WTC11 (cell line): Measurements from ENCODE around the gene MIER3. TPM values are rescaled to one million over a fixed set of nuclear protein-coding genes. Genes with fewer than 3 reads are reported as not detected.

Experiments used
- ATAC-seq: fragments of 200-7000 bp; cut with Tn5 transposase; 2 replicates; pipeline ENCODE4 v1.10.0; 2021; ENCODE audit warnings: mild to moderate bottlenecking, moderate library complexity
- CTCF ChIA-PET: fragments of 300-600 bp; sonication (Branson Sonifier 250); formaldehyde crosslinking; loops from one replicate; lab custom pipeline; 2021; ENCODE audit warnings: antibody characterized with exemption; lab: Charles Lee
- POLR2A ChIA-PET: fragments of 350-600 bp; sonication (Branson Sonifier 250); formaldehyde crosslinking; loops from one replicate; lab custom pipeline; 2021; ENCODE audit warnings: antibody characterized with exemption; lab: Charles Lee
- DNase-seq: peaks from one replicate; pipeline ENCODE4 v3.0.0; 2021; ENCODE audit warnings: low spot score
- H3K27ac Mint-ChIP-seq: 2 replicates; pipeline ENCODE4 v1.8.0; 2021; ENCODE audit warnings: mixed read lengths
- H3K27me3 Mint-ChIP-seq: 2 replicates; pipeline ENCODE4 v1.8.0; 2021; ENCODE audit warnings: low read depth, mild to moderate bottlenecking, moderate library complexity, mixed read lengths
- H3K36me3 Mint-ChIP-seq: 2 replicates; pipeline ENCODE4 v1.8.0; 2021; ENCODE audit warnings: mixed read lengths
- H3K4me1 Mint-ChIP-seq: 2 replicates; pipeline ENCODE4 v1.8.0; 2022; ENCODE audit warnings: mixed read lengths
- H3K4me3 Mint-ChIP-seq: 2 replicates; pipeline ENCODE4 v1.8.0; 2021; ENCODE audit warnings: mild to moderate bottlenecking, moderate library complexity, mixed read lengths
- H3K9me3 Mint-ChIP-seq: 2 replicates; pipeline ENCODE4 v1.8.0; 2021; ENCODE audit warnings: mixed read lengths
- CBFB ChIP-seq: sonication (generic); formaldehyde crosslinking; IDR thresholded peaks from 2 replicates; pipeline ENCODE4 v1.8.1; 2022; ENCODE audit warnings: mild to moderate bottlenecking, low read depth, missing genetic modification reagents
- E2F1 ChIP-seq: sonication (generic); formaldehyde crosslinking; IDR thresholded peaks from 2 replicates; pipeline ENCODE4 v1.8.0; 2022; ENCODE audit warnings: mild to moderate bottlenecking, missing genetic modification reagents
- ETV6 ChIP-seq: sonication (generic); formaldehyde crosslinking; IDR thresholded peaks from 2 replicates; pipeline ENCODE4 v1.8.1; 2022; ENCODE audit warnings: mild to moderate bottlenecking, missing genetic modification reagents
- GABPB1 ChIP-seq: sonication (generic); formaldehyde crosslinking; IDR thresholded peaks from 2 replicates; pipeline ENCODE4 v1.8.1; 2023; ENCODE audit warnings: mild to moderate bottlenecking, missing genetic modification reagents
- NFATC4 ChIP-seq: fragments of 250-450 bp; sonication (Bioruptor Pico); IDR thresholded peaks from 2 replicates; pipeline ENCODE4 v1.9.0; 2021; ENCODE audit warnings: mild to moderate bottlenecking
- RORB ChIP-seq: fragments of 250-450 bp; sonication (Bioruptor Pico); IDR thresholded peaks from 2 replicates; pipeline ENCODE4 v1.9.0; 2021; ENCODE audit warnings: mild to moderate bottlenecking
- SOX15 ChIP-seq: fragments of 250-450 bp; sonication (Bioruptor Pico); IDR thresholded peaks from 2 replicates; pipeline ENCODE4 v1.9.0; 2021; ENCODE audit warnings: mild to moderate bottlenecking
- STAT6 ChIP-seq: sonication (generic); formaldehyde crosslinking; conservative IDR thresholded peaks from 2 replicates; pipeline ENCODE4 v1.8.1; 2023; ENCODE audit warnings: mild to moderate bottlenecking, low read depth, missing genetic modification reagents, moderate library complexity
- USF1 ChIP-seq: sonication (generic); formaldehyde crosslinking; IDR thresholded peaks from 2 replicates; pipeline ENCODE4 v1.8.0; 2022; ENCODE audit warnings: mild to moderate bottlenecking, missing genetic modification reagents
- ZNF121 ChIP-seq: sonication (generic); formaldehyde crosslinking; IDR thresholded peaks from 2 replicates; pipeline ENCODE4 v1.8.0; 2023; ENCODE audit warnings: missing genetic modification reagents
- ZNF317 ChIP-seq: sonication (generic); formaldehyde crosslinking; IDR thresholded peaks from 2 replicates; pipeline ENCODE4 v1.8.1; 2023; ENCODE audit warnings: low read depth, mild to moderate bottlenecking, moderate library complexity, missing genetic modification reagents, borderline replicate concordance
- total RNA-seq: library from RNA; stranded (reverse); gene quantifications from 3 replicates; pipeline ENCODE4 v1.2.3, GENCODE V29; 2021
- TF ChIP-seq, protein P1 (sequence below): fragments of 250-450 bp; sonication (Bioruptor Pico); IDR thresholded peaks from 2 replicates; pipeline ENCODE4 v2.1.2; 2022; ENCODE audit warnings: mild to moderate bottlenecking, moderate library complexity
- TF ChIP-seq, protein P2 (sequence below): sonication (generic); formaldehyde crosslinking; IDR thresholded peaks from 2 replicates; pipeline ENCODE4 v1.8.1; 2022; ENCODE audit warnings: low read depth, mild to moderate bottlenecking, moderate library complexity, missing genetic modification reagents, borderline replicate concordance
- TF ChIP-seq, protein P3 (sequence below): fragments of 200-600 bp; IDR thresholded peaks from 2 replicates; pipeline ENCODE4 v1.8.0; 2022; ENCODE audit warnings: antibody characterized with exemption
- TF ChIP-seq, protein P4 (sequence below): fragments of 250-450 bp; sonication (Bioruptor Pico); IDR thresholded peaks from 2 replicates; pipeline ENCODE4 v1.8.0; 2021; ENCODE audit warnings: mild to moderate bottlenecking
- TF ChIP-seq, protein P5 (sequence below): sonication (generic); formaldehyde crosslinking; conservative IDR thresholded peaks from 2 replicates; pipeline ENCODE4 v1.8.1; 2022; ENCODE audit warnings: mild to moderate bottlenecking, missing genetic modification reagents

The MIER3 gene
- total RNA-seq, 1 experiment from 2014 or later = 27.8 TPM

DNA sequence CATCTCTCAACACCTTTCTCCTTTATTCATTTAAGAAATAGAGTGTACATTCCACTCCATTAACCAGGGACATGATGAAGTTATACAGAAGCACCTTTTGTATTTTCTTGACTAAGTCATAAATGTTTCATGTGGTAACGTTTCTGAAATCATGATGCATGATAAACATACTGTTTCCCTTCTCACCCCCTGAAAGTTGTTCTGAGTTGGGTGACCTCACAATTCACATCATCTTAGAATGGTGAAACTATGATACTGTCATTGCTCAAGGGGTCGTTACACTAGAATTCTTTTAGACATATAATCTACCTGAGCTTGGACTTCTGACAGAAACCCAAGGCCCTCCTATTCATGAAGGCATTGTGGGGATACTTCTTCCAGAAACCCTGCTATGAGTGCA, 37.8 kb upstream of the MIER3 start:
- H3K36me3 Mint-ChIP-seq = no peaks in the 10 kb centered on the region
- DNase-seq (no peak), ATAC-seq (no peak)
- H3K9me3 Mint-ChIP-seq = no peaks in the 10 kb centered on the region
- CTCF ChIA-PET = no interaction called here
- TF ChIP-seq NFATC4 (no peak), E2F1 (CRISPR knock-in tag) (no peak), ETV6 (CRISPR knock-in tag) (no peak), GABPB1 (CRISPR knock-in tag) (no peak), SOX15 (CRISPR knock-in tag) (no peak), ZNF317 (CRISPR knock-in tag) (no peak), RORB (CRISPR knock-in tag) (no peak), CBFB (CRISPR knock-in tag) (no peak), ZNF121 (CRISPR knock-in tag) (no peak), USF1 (CRISPR knock-in tag) (no peak), STAT6 (CRISPR knock-in tag) (no peak)
- TF ChIP-seq, protein P1, sequence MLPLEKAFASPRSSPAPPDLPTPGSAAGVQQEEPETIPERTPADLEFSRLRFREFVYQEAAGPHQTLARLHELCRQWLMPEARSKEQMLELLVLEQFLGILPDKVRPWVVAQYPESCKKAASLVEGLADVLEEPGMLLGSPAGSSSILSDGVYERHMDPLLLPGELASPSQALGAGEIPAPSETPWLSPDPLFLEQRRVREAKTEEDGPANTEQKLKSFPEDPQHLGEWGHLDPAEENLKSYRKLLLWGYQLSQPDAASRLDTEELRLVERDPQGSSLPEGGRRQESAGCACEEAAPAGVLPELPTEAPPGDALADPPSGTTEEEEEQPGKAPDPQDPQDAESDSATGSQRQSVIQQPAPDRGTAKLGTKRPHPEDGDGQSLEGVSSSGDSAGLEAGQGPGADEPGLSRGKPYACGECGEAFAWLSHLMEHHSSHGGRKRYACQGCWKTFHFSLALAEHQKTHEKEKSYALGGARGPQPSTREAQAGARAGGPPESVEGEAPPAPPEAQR (CRISPR knock-in tag) = no peak
- TF ChIP-seq, protein P2, sequence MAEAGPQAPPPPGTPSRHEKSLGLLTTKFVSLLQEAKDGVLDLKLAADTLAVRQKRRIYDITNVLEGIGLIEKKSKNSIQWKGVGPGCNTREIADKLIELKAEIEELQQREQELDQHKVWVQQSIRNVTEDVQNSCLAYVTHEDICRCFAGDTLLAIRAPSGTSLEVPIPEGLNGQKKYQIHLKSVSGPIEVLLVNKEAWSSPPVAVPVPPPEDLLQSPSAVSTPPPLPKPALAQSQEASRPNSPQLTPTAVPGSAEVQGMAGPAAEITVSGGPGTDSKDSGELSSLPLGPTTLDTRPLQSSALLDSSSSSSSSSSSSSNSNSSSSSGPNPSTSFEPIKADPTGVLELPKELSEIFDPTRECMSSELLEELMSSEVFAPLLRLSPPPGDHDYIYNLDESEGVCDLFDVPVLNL (CRISPR knock-in tag) = no peak
- TF ChIP-seq, protein P3, sequence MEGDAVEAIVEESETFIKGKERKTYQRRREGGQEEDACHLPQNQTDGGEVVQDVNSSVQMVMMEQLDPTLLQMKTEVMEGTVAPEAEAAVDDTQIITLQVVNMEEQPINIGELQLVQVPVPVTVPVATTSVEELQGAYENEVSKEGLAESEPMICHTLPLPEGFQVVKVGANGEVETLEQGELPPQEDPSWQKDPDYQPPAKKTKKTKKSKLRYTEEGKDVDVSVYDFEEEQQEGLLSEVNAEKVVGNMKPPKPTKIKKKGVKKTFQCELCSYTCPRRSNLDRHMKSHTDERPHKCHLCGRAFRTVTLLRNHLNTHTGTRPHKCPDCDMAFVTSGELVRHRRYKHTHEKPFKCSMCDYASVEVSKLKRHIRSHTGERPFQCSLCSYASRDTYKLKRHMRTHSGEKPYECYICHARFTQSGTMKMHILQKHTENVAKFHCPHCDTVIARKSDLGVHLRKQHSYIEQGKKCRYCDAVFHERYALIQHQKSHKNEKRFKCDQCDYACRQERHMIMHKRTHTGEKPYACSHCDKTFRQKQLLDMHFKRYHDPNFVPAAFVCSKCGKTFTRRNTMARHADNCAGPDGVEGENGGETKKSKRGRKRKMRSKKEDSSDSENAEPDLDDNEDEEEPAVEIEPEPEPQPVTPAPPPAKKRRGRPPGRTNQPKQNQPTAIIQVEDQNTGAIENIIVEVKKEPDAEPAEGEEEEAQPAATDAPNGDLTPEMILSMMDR = no peak
- TF ChIP-seq, protein P4, sequence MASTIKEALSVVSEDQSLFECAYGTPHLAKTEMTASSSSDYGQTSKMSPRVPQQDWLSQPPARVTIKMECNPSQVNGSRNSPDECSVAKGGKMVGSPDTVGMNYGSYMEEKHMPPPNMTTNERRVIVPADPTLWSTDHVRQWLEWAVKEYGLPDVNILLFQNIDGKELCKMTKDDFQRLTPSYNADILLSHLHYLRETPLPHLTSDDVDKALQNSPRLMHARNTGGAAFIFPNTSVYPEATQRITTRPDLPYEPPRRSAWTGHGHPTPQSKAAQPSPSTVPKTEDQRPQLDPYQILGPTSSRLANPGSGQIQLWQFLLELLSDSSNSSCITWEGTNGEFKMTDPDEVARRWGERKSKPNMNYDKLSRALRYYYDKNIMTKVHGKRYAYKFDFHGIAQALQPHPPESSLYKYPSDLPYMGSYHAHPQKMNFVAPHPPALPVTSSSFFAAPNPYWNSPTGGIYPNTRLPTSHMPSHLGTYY (CRISPR knock-in tag) = no peak
- TF ChIP-seq, protein P5, sequence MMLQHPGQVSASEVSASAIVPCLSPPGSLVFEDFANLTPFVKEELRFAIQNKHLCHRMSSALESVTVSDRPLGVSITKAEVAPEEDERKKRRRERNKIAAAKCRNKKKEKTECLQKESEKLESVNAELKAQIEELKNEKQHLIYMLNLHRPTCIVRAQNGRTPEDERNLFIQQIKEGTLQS (CRISPR knock-in tag) = no peak
- H3K27ac Mint-ChIP-seq = no peak overlapping the region
- no peak overlapping the region for H3K4me3 Mint-ChIP-seq
- POLR2A ChIA-PET = no interaction called here
- no peaks in the 10 kb centered on the region for H3K27me3 Mint-ChIP-seq
- no peaks in the 10 kb centered on the region for H3K4me1 Mint-ChIP-seq
